ENCODE data around the gene TMEM37. TPM values are rescaled to one million over a fixed set of nuclear protein-coding genes. Genes with fewer than 3 reads are reported as not detected.

Gene TMEM37
- total and polyA plus RNA-seq, 9 of the 15 experiments (the other 6 are each of a cell fraction or from before 2014, with no cell fraction given) = 0.03 to 0.64 (median 0.31) TPM; not detected in 1

GRCh38 chr2:119408221-119408619 is 23.4 kb upstream of the TMEM37 start:
- H4K20me1 ChIP-seq (replicated peaks; ENCODE audit: control insufficient read depth, insufficient read depth, low read length) = no peaks in the 10 kb centered on the region
- intact Hi-C loops (cut with micrococcal nuclease) (no loop called here), in situ Hi-C loops (cut with MboI) (loop anchor here (10.0 kb wide), 1 partner anchor 257 kb away; no protein-coding TSS in a partner anchor)
- no peaks in the 10 kb centered on the region for H3K9me3 ChIP-seq (replicated peaks; ENCODE audit: control insufficient read depth, insufficient read depth, low read depth, low read length)
- H3K4me3 ChIP-seq = no peak overlapping the region
- no peaks in the 10 kb centered on the region for H3K9me1 ChIP-seq (ENCODE audit: control insufficient read depth, insufficient read depth, low read length)
- TF ChIP-seq ZNF766 (CRISPR knock-in tag; conservative IDR thresholded peaks at IDR 0.05) (no peak), C11orf30 (IDR thresholded peaks at IDR 0.05; ENCODE audit: low read depth) (0 out of 2 replicates have a peak, but pooled peaks have one; percentile 27), ZNF121 (CRISPR knock-in tag; conservative IDR thresholded peaks at IDR 0.05) (no peak), GTF2B (IDR thresholded peaks at IDR 0.05; ENCODE audit: extremely low read depth, insufficient read length) (no peak), PREB (CRISPR knock-in tag; IDR thresholded peaks at IDR 0.05) (no peak), ADNP (tag; IDR thresholded peaks at IDR 0.05) (no peak), ZNF696 (CRISPR knock-in tag; conservative IDR thresholded peaks at IDR 0.05) (no peak), XRCC4 (IDR thresholded peaks at IDR 0.05; ENCODE audit: extremely low read depth, insufficient read depth, insufficient read length) (no peak), ZNF316 (IDR thresholded peaks at IDR 0.05) (peak; percentile 61), MCM7 (IDR thresholded peaks at IDR 0.05) (no peak), ARID3A (IDR thresholded peaks at IDR 0.05; ENCODE audit: borderline replicate concordance, low read depth, low read length) (no peak), JUNB (CRISPR knock-in tag; conservative IDR thresholded peaks at IDR 0.05) (no peak), MYNN (IDR thresholded peaks at IDR 0.05) (no peak), MYNN (CRISPR knock-in tag; IDR thresholded peaks at IDR 0.05) (no peak)
- BruUV-seq (replicated peaks) = no TSS peak
- 29% methylated on average over 5 of the region's 5 CpGs for WGBS (ENCODE audit: insufficient coverage, low coverage, missing lambda C conversion rate)
- peaks cover 0 to 27% of the 10 kb centered on the region in 2 experiments; a peak in 2 of 5 replicates for H3K27me3 ChIP-seq (ENCODE audit: control insufficient read depth in 2 of 2, insufficient read depth in 2 of 2, low read length in 2 of 2)
- FAIRE-seq (no peak), DNase-seq (ENCODE audit: extremely low read depth in 1 of 4, low spot score in 3 of 4) (no peak), ATAC-seq (peak; percentile 31; the same call in 2 of the 3 replicates)
- ChIA-PET POLR2A (no interaction called here), CTCF (ENCODE audit: low intra/inter-chr PET ratio) (interaction anchor here (0.6 to 5.6 kb wide), 5 partner anchors 68 to 251 kb away, joined by 3 to 56 read pairs (median 6); no protein-coding TSS in a partner anchor)
- no peaks in the 10 kb centered on the region for H3K4me1 ChIP-seq (replicated peaks in 1 of 2; ENCODE audit: control insufficient read depth in 2 of 2, insufficient read depth in 2 of 2, low read length in 2 of 2)
- H3K9ac ChIP-seq (ENCODE audit: insufficient read depth in 1 of 2, low read depth in 2 of 2, low read length in 2 of 2) = no peak overlapping the region
- H2AFZ ChIP-seq (ENCODE audit: low read depth, low read length) = no peak overlapping the region
- no peaks in the 10 kb centered on the region for H3K79me2 ChIP-seq (ENCODE audit: control insufficient read depth, insufficient read depth, low read length)
- H3K4me2 ChIP-seq (ENCODE audit: insufficient read depth, low read length) = no peak overlapping the region
- H3K27ac ChIP-seq (ENCODE audit: extremely low read depth, low read depth, low read length) = no peak overlapping the region
- no peaks in the 10 kb centered on the region for H3K36me3 ChIP-seq (ENCODE audit: control insufficient read depth, insufficient read depth, low read length)

Data from K562 (cell line).